A673 (cell line): ENCODE measurements around the gene PPP1R13B.
"Not testable (repeated sequence)": the region's sequence is repeated elsewhere in the genome, so short reads cannot be mapped to it uniquely, and the experiment has no call there.

Experiments
- EZH2 ChIP-seq: fragments of 200-600 bp; sonication (generic); IDR thresholded peaks from 2 replicates; pipeline ENCODE4 v1.6.1; 2017; ENCODE audit warnings: borderline replicate concordance, low read depth, mild to moderate bottlenecking, mixed read lengths, antibody characterized with exemption, low read length; ENCODE audit not compliant: poor library complexity, severe bottlenecking
- TF ChIP-seq, protein P1 (sequence below): fragments of 300-800, 200-600 bp; sonication (generic); conservative IDR thresholded peaks from 2 replicates; pipeline ENCODE4 v1.5.1; 2017; ENCODE audit warnings: low read depth, mild to moderate bottlenecking, antibody characterized with exemption, low read length, moderate library complexity, mixed read lengths

DNA sequence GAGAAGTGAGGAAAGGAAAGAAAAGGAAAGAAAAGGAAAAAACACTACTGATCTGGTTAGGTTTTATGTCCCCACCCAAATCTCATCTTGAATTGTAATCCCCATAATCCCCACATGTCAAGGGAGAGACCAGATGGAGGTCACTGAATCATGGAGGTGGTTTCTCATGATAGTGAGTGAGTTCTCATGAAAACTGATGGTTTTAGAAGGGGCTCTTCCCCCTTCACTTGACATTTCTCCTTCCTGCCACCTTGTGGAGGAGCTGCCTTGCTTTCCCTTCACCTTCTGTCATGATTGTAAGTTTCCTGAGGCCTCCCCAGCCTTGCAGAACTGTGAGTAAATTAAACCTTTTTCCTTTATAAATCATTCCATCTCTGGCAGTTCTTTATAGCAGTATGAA is 54.2 kb downstream of the PPP1R13B start:
- TF ChIP-seq, protein P1, sequence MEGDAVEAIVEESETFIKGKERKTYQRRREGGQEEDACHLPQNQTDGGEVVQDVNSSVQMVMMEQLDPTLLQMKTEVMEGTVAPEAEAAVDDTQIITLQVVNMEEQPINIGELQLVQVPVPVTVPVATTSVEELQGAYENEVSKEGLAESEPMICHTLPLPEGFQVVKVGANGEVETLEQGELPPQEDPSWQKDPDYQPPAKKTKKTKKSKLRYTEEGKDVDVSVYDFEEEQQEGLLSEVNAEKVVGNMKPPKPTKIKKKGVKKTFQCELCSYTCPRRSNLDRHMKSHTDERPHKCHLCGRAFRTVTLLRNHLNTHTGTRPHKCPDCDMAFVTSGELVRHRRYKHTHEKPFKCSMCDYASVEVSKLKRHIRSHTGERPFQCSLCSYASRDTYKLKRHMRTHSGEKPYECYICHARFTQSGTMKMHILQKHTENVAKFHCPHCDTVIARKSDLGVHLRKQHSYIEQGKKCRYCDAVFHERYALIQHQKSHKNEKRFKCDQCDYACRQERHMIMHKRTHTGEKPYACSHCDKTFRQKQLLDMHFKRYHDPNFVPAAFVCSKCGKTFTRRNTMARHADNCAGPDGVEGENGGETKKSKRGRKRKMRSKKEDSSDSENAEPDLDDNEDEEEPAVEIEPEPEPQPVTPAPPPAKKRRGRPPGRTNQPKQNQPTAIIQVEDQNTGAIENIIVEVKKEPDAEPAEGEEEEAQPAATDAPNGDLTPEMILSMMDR, result peak; percentile 31
- not testable (repeated sequence) for TF ChIP-seq EZH2
